Activated CD8-positive, alpha-beta memory T cell treated with anti-CD3 and anti-CD28 coated beads, Interleukin-2, amount 50 U/mL, for 1 hour (primary cell): ENCODE data around the gene OSCP1.

ENCODE experiments used
- DNase-seq: peaks from one replicate; pipeline ENCODE4 v3.0.0-alpha.2; 2020; ENCODE audit errors: extremely low read depth

The OSCP1 gene

GRCh38 chr1:36402504-36402890, 47.8 kb downstream of the OSCP1 start:
- no peak for DNase-seq

- no peak for DNase-seq
Measured at GRCh38 chr1:36401602-36402503, 48.4 kb downstream of the OSCP1 start.

GRCh38 chr1:36400825-36401601, 49.2 kb downstream of the OSCP1 start:
- DNase-seq, result no peak

DNA sequence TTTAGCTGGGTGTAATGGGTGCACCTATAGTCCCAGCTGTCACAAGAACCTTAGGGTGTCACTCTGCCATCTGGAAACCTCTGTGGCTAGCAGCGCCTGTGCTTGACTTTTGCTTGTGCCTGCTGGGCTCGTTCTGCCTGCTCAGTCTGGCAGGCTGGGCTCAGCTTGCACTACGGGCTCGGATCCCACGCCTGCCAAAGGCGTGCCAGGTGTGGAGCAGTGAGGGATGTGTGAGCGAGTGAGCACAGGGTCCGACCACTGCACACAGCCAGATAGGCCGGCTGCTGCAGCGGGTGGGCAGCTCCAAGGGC, 49.8 kb downstream of the OSCP1 start:
- no peak for DNase-seq

DNA sequence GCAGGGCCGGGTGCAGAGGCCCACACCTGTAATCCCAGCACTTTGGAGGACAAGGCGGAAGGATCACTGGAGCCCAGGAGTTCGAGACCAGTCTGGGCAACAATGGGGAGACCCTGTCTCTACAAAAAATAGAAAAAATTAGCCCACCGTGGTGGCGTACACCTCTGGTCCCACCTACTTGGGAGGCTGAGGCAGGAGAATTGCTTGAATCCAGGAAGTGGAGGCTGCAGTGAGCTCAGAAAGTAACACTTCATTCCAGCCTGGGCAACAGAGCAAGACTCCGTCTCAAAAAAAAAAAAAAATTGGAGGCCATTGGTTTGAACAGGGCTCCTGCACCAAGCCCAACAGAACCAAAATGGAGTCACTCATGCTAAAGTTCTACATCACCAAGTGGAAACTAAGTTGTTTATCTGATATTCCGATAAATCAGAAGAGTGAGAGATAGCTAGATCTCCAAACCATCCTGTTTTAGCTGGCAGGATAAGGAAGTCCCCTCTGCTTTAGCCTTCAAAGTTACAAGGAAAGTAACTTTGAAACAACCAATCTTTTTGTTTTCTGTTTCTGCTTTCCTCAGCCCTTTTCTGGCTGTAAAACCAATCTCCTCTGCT, 51.8 kb downstream of the OSCP1 start:
- no peak for DNase-seq

DNA sequence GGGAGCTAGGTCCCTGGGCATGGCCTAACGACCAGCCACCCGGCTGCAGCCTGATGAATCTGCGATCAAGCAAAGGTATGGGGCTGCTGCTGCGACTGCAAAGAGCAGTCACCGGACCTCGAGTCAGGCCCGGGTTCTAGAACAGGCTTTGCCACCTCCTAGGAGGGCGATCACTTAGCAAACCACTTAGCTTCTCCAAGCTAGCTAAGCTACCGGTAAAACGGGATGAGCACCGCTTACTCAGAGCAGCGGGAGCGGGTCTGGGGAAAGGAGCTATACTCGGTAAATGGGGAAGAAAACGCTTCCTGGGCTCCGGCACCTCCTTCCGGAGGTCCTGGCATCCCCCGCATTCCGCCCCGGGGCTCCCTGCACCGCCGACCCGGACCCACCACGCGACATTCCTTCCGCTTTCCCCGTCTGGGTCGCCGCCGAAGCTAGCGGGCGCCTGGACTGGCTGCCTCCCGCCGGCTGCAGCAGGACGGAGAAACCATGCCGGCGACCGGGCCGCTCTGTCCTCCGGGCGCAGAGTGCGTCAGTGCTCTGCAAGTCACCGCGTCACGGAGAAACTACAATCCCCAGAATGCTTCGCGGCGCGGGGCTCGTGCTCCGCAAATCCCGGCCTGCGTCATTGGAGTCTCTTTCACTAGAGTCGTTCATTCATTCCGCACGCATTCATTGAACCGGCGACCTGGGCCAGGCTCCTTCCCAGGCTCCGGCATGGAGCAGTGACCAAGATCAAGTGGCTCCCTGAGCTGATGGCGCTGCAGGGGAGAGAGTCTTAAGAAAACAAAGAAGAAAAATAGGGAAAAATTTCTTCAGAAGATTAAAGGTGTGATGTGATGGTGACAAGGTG, 52.6 kb downstream of the OSCP1 start, which contains the start of gene LSM10:
LSM10 (minus strand) TSS at position 531 of the 853 bp plus-strand sequence. CDS start 3,779 bp downstream, outside the sequence.
- peak; percentile 68 for DNase-seq

- no peak for DNase-seq
Measured at GRCh38 chr1:36397083-36397377, 53.2 kb downstream of the OSCP1 start.

GRCh38 chr1:36396359-36396758, 53.9 kb downstream of the OSCP1 start:
- DNase-seq, result no peak

DNA sequence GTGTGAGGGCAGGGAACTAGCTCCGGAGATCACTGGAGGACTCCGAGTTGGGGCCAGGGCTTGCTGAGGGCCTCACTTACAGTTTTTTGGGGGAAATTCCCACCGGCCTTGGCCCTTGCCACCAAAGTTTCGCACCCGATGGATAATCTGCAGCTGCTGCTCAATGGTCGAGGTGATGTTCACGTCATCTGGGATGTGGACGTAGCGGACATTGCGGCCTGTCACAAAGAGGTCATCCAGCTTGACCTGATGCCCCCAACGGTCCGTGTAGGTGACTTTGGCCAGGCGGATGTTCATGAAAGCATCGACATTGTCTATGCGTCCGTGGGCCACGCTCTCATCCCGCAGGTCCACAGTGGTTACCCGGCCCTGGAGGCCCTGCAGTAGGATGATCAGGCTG, 56.6 kb downstream of the OSCP1 start:
- no peak for DNase-seq

- DNase-seq, result no peak
Measured at GRCh38 chr1:36392836-36393235, 57.4 kb downstream of the OSCP1 start.

- DNase-seq, result no peak
Measured at GRCh38 chr1:36391271-36391670, 59.0 kb downstream of the OSCP1 start.

GRCh38 chr1:36390411-36390810, 59.8 kb downstream of the OSCP1 start:
- DNase-seq, result no peak

DNA sequence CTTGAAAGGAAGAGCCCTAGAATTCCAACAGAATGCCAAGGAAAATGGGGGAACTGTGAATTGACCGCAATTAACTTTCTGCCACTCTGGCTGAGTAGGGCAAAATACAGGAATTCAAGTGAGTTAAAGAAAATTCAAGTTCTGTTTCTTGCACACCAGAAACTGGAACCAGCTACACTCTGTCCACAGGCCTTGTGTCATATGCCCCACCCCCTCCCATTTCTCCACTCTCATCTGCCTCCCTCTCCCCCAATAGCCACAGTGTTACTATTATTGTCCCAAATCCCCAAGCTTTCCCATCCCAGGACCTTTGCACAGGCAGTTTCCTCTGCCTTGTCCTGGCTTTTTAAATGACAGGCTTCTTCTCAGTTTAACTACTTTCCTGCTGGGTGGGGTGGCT, 60.3 kb downstream of the OSCP1 start:
- DNase-seq, result no peak

GRCh38 chr1:36389261-36389660, 61.0 kb downstream of the OSCP1 start:
- no peak for DNase-seq

DNA sequence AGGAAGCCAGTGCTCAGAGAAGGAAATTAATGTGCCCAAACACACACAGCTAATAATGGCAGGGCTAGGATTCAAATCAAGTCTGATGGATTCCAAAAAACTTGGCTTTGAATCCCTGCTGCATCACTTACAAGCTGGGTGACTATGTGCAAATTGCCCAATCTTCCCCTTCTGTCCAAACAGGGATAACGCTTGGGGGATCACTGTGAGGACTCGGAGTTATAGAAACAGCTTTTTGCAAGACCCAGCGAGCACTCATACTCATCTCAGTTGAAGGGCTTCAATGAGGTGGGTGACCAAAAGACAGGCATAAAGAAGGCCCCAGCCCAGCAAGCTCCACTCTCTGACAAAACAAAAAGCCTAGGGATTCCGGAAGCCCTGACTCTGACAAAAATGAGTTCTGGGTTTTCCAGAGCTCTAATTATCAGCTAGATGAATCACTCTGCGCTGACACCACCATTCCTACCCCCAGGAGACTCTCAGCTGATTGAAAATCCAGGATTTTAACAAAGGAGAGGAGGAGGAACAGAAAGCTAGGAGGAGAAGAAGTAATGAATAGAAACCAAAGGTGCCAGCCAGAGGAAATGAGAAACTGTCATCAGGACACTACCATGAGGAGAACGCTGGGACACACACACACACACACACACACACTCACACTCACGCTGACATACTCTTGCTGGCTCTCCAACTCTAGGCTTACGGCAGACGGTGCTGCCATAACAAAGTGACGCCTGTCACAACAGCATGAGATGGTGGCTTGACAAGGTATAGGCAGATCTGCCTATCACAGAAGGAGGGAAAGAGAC, 62.9 kb downstream of the OSCP1 start:
- no peak for DNase-seq

- DNase-seq, result peak; percentile 81
Measured at GRCh38 chr1:36386265-36387140, 63.7 kb downstream of the OSCP1 start.

DNA sequence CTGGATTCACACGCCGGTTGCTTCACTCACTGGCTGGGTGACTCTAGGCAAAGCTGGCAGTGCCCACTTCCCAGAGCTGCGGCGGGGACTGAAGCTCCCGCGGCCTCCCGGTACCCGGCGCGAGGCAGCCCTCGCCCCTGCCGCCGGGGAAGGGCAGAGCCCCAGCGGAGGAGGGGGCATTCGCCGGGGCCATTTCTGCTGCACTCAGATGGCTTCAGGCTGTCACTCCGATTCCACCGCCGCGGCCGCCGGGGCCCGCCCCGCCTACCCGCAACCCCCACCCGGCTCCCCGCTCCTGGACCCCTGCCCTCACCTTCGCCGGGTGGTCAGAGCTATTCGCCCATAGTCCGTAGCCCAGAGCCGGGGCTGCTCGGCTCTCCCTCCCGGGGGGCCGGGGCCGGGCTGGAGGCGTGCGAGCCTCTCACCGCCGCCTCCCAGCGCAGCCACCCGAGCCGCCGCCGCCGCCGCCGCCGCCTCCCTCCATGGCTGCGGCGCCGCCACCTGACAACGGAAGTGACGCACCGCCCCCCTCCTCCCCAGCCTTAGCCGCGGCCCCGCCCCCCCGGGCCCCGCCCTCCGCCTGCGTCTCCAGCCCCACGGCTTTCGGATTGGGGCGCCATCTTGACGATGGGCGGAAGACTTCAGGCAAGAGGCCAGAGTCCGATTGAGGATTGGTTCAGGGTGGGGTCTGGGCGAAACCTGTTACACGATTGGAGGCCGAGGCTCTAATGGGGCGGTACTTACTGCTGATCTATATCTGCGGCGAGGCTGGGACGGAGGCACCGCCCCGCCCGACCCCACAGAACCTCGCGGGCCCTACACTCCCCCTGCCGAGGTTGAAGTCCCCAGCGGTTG, 64.6 kb downstream of the OSCP1 start, which contains the start of gene STK40:
STK40 (minus strand) TSS at position 515 of the 855 bp plus-strand sequence. CDS start 24,592 bp downstream, outside the sequence.
- DNase-seq, result peak; percentile 96

DNA sequence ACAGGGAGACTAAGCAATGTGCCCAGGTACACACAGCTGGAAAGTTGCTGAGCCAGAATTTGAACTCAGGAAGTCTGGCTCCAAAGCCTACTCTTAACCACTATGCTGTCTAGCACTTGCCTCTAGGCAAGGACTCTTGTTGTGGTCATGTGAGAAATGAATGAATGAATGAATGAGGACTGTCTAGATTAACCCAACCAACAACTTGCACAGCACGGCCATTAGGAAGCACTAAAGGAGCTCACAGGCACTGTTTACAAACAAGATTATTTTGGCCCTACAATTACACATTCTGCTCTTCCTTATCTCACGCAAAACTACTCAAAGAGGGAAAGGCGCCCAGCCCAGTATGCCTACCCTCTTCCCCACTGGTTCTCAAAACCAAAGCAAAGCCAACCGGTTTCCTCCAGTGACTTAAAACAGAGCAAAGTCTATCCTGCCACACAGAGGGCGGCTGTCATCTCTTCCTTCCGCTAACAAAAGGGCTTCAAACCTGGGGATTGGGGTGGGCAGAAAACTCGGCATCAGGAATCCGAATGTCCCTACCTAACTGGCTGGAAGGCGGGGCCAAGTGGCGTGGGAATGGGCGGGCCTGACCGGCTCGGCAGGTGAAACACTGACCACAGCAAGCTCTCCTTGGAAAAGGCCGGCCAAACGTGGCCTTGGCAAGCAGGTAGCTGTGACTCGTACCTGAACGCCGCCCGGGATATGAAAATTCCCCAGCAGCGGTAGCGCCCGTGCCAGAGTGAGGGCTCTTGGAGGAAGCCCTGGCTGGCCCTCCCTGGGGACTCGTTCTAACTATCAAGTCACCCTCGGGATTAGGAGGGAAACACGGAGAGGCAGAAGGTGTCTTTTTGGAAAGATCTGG, 65.5 kb downstream of the OSCP1 start:
- DNase-seq, result no peak
